ENCODE data around the gene MS4A15. TPM values are rescaled to one million over a fixed set of nuclear protein-coding genes. Genes with fewer than 3 reads are reported as not detected.

MS4A15 gene
- total RNA-seq, 1 donor from 2014 or later: not detected

- H3K27ac Mint-ChIP-seq: no peak overlapping the region
- no peaks in the 10 kb centered on the region for H3K36me3 Mint-ChIP-seq (ENCODE audit: low read depth)
- H3K9me3 Mint-ChIP-seq: no peaks in the 10 kb centered on the region
- peaks cover 10% of the 10 kb centered on the region for H3K27me3 Mint-ChIP-seq
- intact Hi-C loops (cut with micrococcal nuclease): loop anchor here (1.0 to 5.0 kb wide), 5 partner anchors 12 to 508 kb away; no protein-coding TSS in a partner anchor
- DNase-seq (peak; percentile 64), ATAC-seq (ENCODE audit: low read depth) (peak; percentile 94)
- H3K4me1 Mint-ChIP-seq: peaks cover 11% of the 10 kb centered on the region
- CTCF ChIA-PET: interaction anchor here (0.6 to 8.4 kb wide), 9 partner anchors 12 to 501 kb away, joined by 3 to 86 read pairs (median 4); partner anchors contain the start of gene MS4A15
- POLR2A ChIA-PET: interaction anchor here (0.5 to 1.2 kb wide), 5 partner anchors 10 to 388 kb away, joined by 3 to 7 read pairs (median 4); partner anchors contain the start of gene MS4A10
- TF ChIP-seq CTCF (IDR thresholded peaks at IDR 0.05): peak; percentile 44
- no peak overlapping the region for H3K4me3 Mint-ChIP-seq
These were observed 18.8 kb downstream of the MS4A15 start for GRCh38 chr11:60775420-60775961.

GRCh38 chr11:60776167-60776566 lies 19.5 kb downstream of the MS4A15 start:
- Mint-ChIP-seq H3K27me3 (peaks cover 10% of the 10 kb centered on the region), H3K9me3 (no peaks in the 10 kb centered on the region), H3K4me3 (no peak overlapping the region), H3K4me1 (peaks cover 11% of the 10 kb centered on the region), H3K27ac (no peak overlapping the region), H3K36me3 (ENCODE audit: low read depth) (no peaks in the 10 kb centered on the region)
- DNase-seq (no peak), ATAC-seq (ENCODE audit: low read depth) (no peak)
- POLR2A ChIA-PET: interaction anchor here (0.6 to 0.8 kb wide), 2 partner anchors 9 to 387 kb away, joined by 3 to 4 read pairs; partner anchors contain the start of gene MS4A10
- intact Hi-C loops (cut with micrococcal nuclease): loop anchor here (5.0 kb wide), 2 partner anchors 56 to 509 kb away; no protein-coding TSS in a partner anchor
- no peak for TF ChIP-seq CTCF (IDR thresholded peaks at IDR 0.05)
- CTCF ChIA-PET: interaction anchor here (0.6 to 8.4 kb wide), 7 partner anchors 13 to 500 kb away, joined by 3 to 86 read pairs (median 5); partner anchors contain the start of gene MS4A15

GRCh38 chr11:60777106-60777505 lies 20.4 kb downstream of the MS4A15 start:
- Mint-ChIP-seq H3K27ac (no peak overlapping the region), H3K4me1 (peaks cover 11% of the 10 kb centered on the region), H3K9me3 (no peaks in the 10 kb centered on the region), H3K36me3 (ENCODE audit: low read depth) (no peaks in the 10 kb centered on the region), H3K27me3 (peaks cover 4% of the 10 kb centered on the region), H3K4me3 (no peak overlapping the region)
- intact Hi-C loops (cut with micrococcal nuclease): loop anchor here (5.0 kb wide), 2 partner anchors 55 to 510 kb away; no protein-coding TSS in a partner anchor
- CTCF ChIA-PET: interaction anchor here (3.6 to 8.4 kb wide), 2 partner anchors 13 to 20 kb away, joined by 12 to 86 read pairs; partner anchors contain the start of gene MS4A15
- DNase-seq: no peak
- no peak for ATAC-seq (ENCODE audit: low read depth)
- no peak for TF ChIP-seq CTCF (IDR thresholded peaks at IDR 0.05)
- POLR2A ChIA-PET: no interaction called here

GRCh38 chr11:60777572-60777971 lies 20.9 kb downstream of the MS4A15 start:
- Mint-ChIP-seq H3K36me3 (ENCODE audit: low read depth) (no peaks in the 10 kb centered on the region), H3K4me3 (no peak overlapping the region), H3K9me3 (no peaks in the 10 kb centered on the region), H3K4me1 (peaks cover 11% of the 10 kb centered on the region), H3K27me3 (peaks cover 4% of the 10 kb centered on the region), H3K27ac (no peak overlapping the region)
- DNase-seq (no peak), ATAC-seq (ENCODE audit: low read depth) (no peak)
- ChIA-PET CTCF (interaction anchor here (1.6 to 8.4 kb wide), 3 partner anchors 14 to 54 kb away, joined by 4 to 86 read pairs (median 12); partner anchors contain the start of gene MS4A15), POLR2A (no interaction called here)
- no peak for TF ChIP-seq CTCF (IDR thresholded peaks at IDR 0.05)
- intact Hi-C loops (cut with micrococcal nuclease): loop anchor here (5.0 kb wide), 2 partner anchors 55 to 510 kb away; no protein-coding TSS in a partner anchor

GRCh38 chr11:60780065-60780464 lies 23.4 kb downstream of the MS4A15 start:
- Mint-ChIP-seq H3K9me3 (no peaks in the 10 kb centered on the region), H3K4me1 (peaks cover 7% of the 10 kb centered on the region), H3K4me3 (no peak overlapping the region), H3K27me3 (peaks cover 2% of the 10 kb centered on the region), H3K27ac (no peak overlapping the region), H3K36me3 (ENCODE audit: low read depth) (no peaks in the 10 kb centered on the region)
- TF ChIP-seq CTCF (IDR thresholded peaks at IDR 0.05): no peak
- no peak for ATAC-seq (ENCODE audit: low read depth)
- no peak for DNase-seq
- POLR2A ChIA-PET: interaction anchor here (0.6 kb wide), 1 partner anchor 139 kb away, joined by 3 read pairs; no protein-coding TSS in a partner anchor
- CTCF ChIA-PET: interaction anchor here (1.5 to 8.4 kb wide), 2 partner anchors 16 to 51 kb away, joined by 3 to 86 read pairs; no protein-coding TSS in a partner anchor
- intact Hi-C loops (cut with micrococcal nuclease): no loop called here

Measured in activated B cell treated with CpG ODN at 0.5 μM for 24 hours (primary cell).